Activated T-helper 1 cell treated with anti-CD3 and anti-CD28 coated beads, Interleukin-12 subunit alpha, Interleukin-12 subunit beta, Interleukin-2, Interleukin-4 antibody, amounts not matched to agents 30 ng/mL and 10 ng/mL and 1 ng/mL, durations not matched to agents 14 hours and 24 hours and 36 hours (primary cell): ENCODE data around the gene MTA1. TPM values are rescaled to one million over a fixed set of nuclear protein-coding genes. Genes with fewer than 3 reads are reported as not detected.

Experiments used
- DNase-seq: peaks from one replicate; pipeline ENCODE4 v3.0.0; 2021; ENCODE audit warnings: low spot score
- H3K27ac Mint-ChIP-seq: one replicate; pipeline ENCODE4 v1.8.0; 2021; ENCODE audit warnings: mild to moderate bottlenecking, mixed read lengths
- H3K27me3 Mint-ChIP-seq: one replicate; pipeline ENCODE4 v1.8.0; 2022; ENCODE audit warnings: mild to moderate bottlenecking, moderate library complexity, mixed read lengths; ENCODE audit not compliant: insufficient read depth
- H3K36me3 Mint-ChIP-seq: one replicate; pipeline ENCODE4 v1.8.0; 2021; ENCODE audit warnings: low read depth, mixed read lengths
- H3K4me1 Mint-ChIP-seq: one replicate; pipeline ENCODE4 v1.8.0; 2021; ENCODE audit warnings: low read depth, mixed read lengths
- H3K4me3 Mint-ChIP-seq: one replicate; pipeline ENCODE4 v1.8.0; 2021; ENCODE audit warnings: mild to moderate bottlenecking, moderate library complexity, mixed read lengths
- H3K9me3 Mint-ChIP-seq: one replicate; pipeline ENCODE4 v1.8.0; 2021; ENCODE audit warnings: mixed read lengths
- intact Hi-C: fragments of 100-400 bp; cut with micrococcal nuclease; formaldehyde crosslinking; loops from one replicate; pipeline ENCODE4 v1.15.1; 2024
- total RNA-seq: library from RNA; stranded (reverse); gene quantifications from 2 replicates; pipeline ENCODE4 v1.2.3, GENCODE V29; 2022

MTA1 gene
- total RNA-seq, 1 donor from 2014 or later = 173 TPM

GRCh38 chr14:105440554-105440900 is 20.9 kb downstream of the MTA1 start:
- intact Hi-C loops = no loop called here
- Mint-ChIP-seq H3K27ac (no peak overlapping the region), H3K9me3 (no peaks in the 10 kb centered on the region), H3K4me3 (no peak overlapping the region), H3K4me1 (no peaks in the 10 kb centered on the region), H3K27me3 (no peaks in the 10 kb centered on the region), H3K36me3 (peaks cover 12% of the 10 kb centered on the region)
- no peak for DNase-seq

- no peaks in the 10 kb centered on the region for H3K4me1 Mint-ChIP-seq
- H3K36me3 Mint-ChIP-seq = peaks cover 12% of the 10 kb centered on the region
- intact Hi-C loops = no loop called here
- no peaks in the 10 kb centered on the region for H3K27me3 Mint-ChIP-seq
- H3K27ac Mint-ChIP-seq = no peak overlapping the region
- no peaks in the 10 kb centered on the region for H3K9me3 Mint-ChIP-seq
- H3K4me3 Mint-ChIP-seq = no peak overlapping the region
- no peak for DNase-seq
Observed at GRCh38 chr14:105440992-105441391, 21.4 kb downstream of the MTA1 start.

GRCh38 chr14:105442125-105442524 is 22.5 kb downstream of the MTA1 start:
- H3K4me1 Mint-ChIP-seq = no peaks in the 10 kb centered on the region
- no peak overlapping the region for H3K4me3 Mint-ChIP-seq
- H3K9me3 Mint-ChIP-seq = no peaks in the 10 kb centered on the region
- H3K27ac Mint-ChIP-seq = no peak overlapping the region
- no peaks in the 10 kb centered on the region for H3K27me3 Mint-ChIP-seq
- intact Hi-C loops = no loop called here
- no peak for DNase-seq
- peaks cover 7% of the 10 kb centered on the region for H3K36me3 Mint-ChIP-seq

- Mint-ChIP-seq H3K4me3 (no peak overlapping the region), H3K36me3 (peaks cover 7% of the 10 kb centered on the region), H3K9me3 (no peaks in the 10 kb centered on the region), H3K27me3 (no peaks in the 10 kb centered on the region), H3K4me1 (no peaks in the 10 kb centered on the region), H3K27ac (no peak overlapping the region)
- intact Hi-C loops = no loop called here
- no peak for DNase-seq
Observed at GRCh38 chr14:105442834-105443233, 23.2 kb downstream of the MTA1 start.

- Mint-ChIP-seq H3K9me3 (no peaks in the 10 kb centered on the region), H3K27me3 (no peaks in the 10 kb centered on the region), H3K4me1 (no peaks in the 10 kb centered on the region), H3K27ac (no peak overlapping the region), H3K36me3 (peaks cover 7% of the 10 kb centered on the region), H3K4me3 (no peak overlapping the region)
- no peak for DNase-seq
- intact Hi-C loops = no loop called here
Observed at GRCh38 chr14:105444859-105445258, 25.2 kb downstream of the MTA1 start.

GRCh38 chr14:105445290-105445689 is 25.7 kb downstream of the MTA1 start:
- H3K27ac Mint-ChIP-seq = no peak overlapping the region
- intact Hi-C loops = no loop called here
- no peaks in the 10 kb centered on the region for H3K27me3 Mint-ChIP-seq
- no peak for DNase-seq
- H3K4me3 Mint-ChIP-seq = no peak overlapping the region
- no peaks in the 10 kb centered on the region for H3K9me3 Mint-ChIP-seq
- no peaks in the 10 kb centered on the region for H3K4me1 Mint-ChIP-seq
- peaks cover 7% of the 10 kb centered on the region for H3K36me3 Mint-ChIP-seq

- H3K36me3 Mint-ChIP-seq = peaks cover 6% of the 10 kb centered on the region
- H3K9me3 Mint-ChIP-seq = no peaks in the 10 kb centered on the region
- H3K27ac Mint-ChIP-seq = no peak overlapping the region
- no peaks in the 10 kb centered on the region for H3K27me3 Mint-ChIP-seq
- H3K4me1 Mint-ChIP-seq = no peaks in the 10 kb centered on the region
- no peak for DNase-seq
- H3K4me3 Mint-ChIP-seq = no peak overlapping the region
- intact Hi-C loops = no loop called here
Observed at GRCh38 chr14:105445901-105446845, 26.5 kb downstream of the MTA1 start.

- no peak overlapping the region for H3K27ac Mint-ChIP-seq
- intact Hi-C loops = no loop called here
- no peak overlapping the region for H3K4me3 Mint-ChIP-seq
- no peaks in the 10 kb centered on the region for H3K9me3 Mint-ChIP-seq
- no peak for DNase-seq
- H3K36me3 Mint-ChIP-seq = peaks cover 3% of the 10 kb centered on the region
- H3K4me1 Mint-ChIP-seq = no peaks in the 10 kb centered on the region
- H3K27me3 Mint-ChIP-seq = no peaks in the 10 kb centered on the region
Observed at GRCh38 chr14:105446971-105447370, 27.3 kb downstream of the MTA1 start.

GRCh38 chr14:105447651-105448640 is 28.3 kb downstream of the MTA1 start:
- Mint-ChIP-seq H3K9me3 (no peaks in the 10 kb centered on the region), H3K27me3 (no peaks in the 10 kb centered on the region), H3K27ac (no peak overlapping the region), H3K4me1 (no peaks in the 10 kb centered on the region), H3K36me3 (peaks cover 2% of the 10 kb centered on the region), H3K4me3 (no peak overlapping the region)
- intact Hi-C loops = loop anchor here (1.0 kb wide), 3 partner anchors 42 to 80 kb away; no protein-coding TSS in a partner anchor
- no peak for DNase-seq

- Mint-ChIP-seq H3K27me3 (no peaks in the 10 kb centered on the region), H3K27ac (no peak overlapping the region), H3K4me3 (no peak overlapping the region), H3K36me3 (peaks cover 2% of the 10 kb centered on the region), H3K9me3 (no peaks in the 10 kb centered on the region), H3K4me1 (no peaks in the 10 kb centered on the region)
- intact Hi-C loops = loop anchor here (1.0 kb wide), 3 partner anchors 42 to 80 kb away; no protein-coding TSS in a partner anchor
- peak; percentile 42 for DNase-seq
Observed at GRCh38 chr14:105448706-105449111, 29.1 kb downstream of the MTA1 start.

GRCh38 chr14:105449276-105450122 is 29.9 kb downstream of the MTA1 start:
- H3K36me3 Mint-ChIP-seq = peaks cover 2% of the 10 kb centered on the region
- DNase-seq = no peak
- intact Hi-C loops = no loop called here
- no peaks in the 10 kb centered on the region for H3K4me1 Mint-ChIP-seq
- H3K4me3 Mint-ChIP-seq = no peak overlapping the region
- no peak overlapping the region for H3K27ac Mint-ChIP-seq
- H3K9me3 Mint-ChIP-seq = no peaks in the 10 kb centered on the region
- H3K27me3 Mint-ChIP-seq = no peaks in the 10 kb centered on the region

GRCh38 chr14:105450123-105450505 is 30.5 kb downstream of the MTA1 start:
- no peaks in the 10 kb centered on the region for H3K9me3 Mint-ChIP-seq
- intact Hi-C loops = no loop called here

More at GRCh38 chr14:105450123-105450505, 30.5 kb downstream of the MTA1 start:
- H3K27ac Mint-ChIP-seq = no peak overlapping the region
- H3K4me3 Mint-ChIP-seq = no peak overlapping the region
- H3K4me1 Mint-ChIP-seq = no peaks in the 10 kb centered on the region
- DNase-seq = no peak
- peaks cover 2% of the 10 kb centered on the region for H3K36me3 Mint-ChIP-seq
- H3K27me3 Mint-ChIP-seq = no peaks in the 10 kb centered on the region
